GM10248 (cell line): ENCODE data around the gene MYO5B.
"Not testable (repeated sequence)": the region's sequence is repeated elsewhere in the genome, so short reads cannot be mapped to it uniquely, and the experiment has no call there.

ENCODE experiments used
- CTCF ChIA-PET: fragments of 300-600 bp; sonication (Branson Sonifier 250); formaldehyde crosslinking; extraction: SDS; loops from one replicate; lab custom pipeline; 2021; ENCODE audit warnings: antibody characterized with exemption; lab: Yijun Ruan, JAX
- POLR2A ChIA-PET: fragments of 350-650 bp; sonication (Branson Sonifier 250); formaldehyde crosslinking; extraction: SDS; loops from one replicate; lab custom pipeline; 2020; ENCODE audit warnings: antibody characterized with exemption; lab: Yijun Ruan, JAX
- DNase-seq: peaks from one replicate; pipeline ENCODE4 v3.0.0; 2012; ENCODE audit errors: extremely low spot score
- TF ChIP-seq, protein P1 (sequence below): IDR thresholded peaks from 2 replicates; pipeline ENCODE4 v1.5.1; 2012; ENCODE audit warnings: mild to moderate bottlenecking, low read depth; ENCODE audit errors: extremely low read depth, missing control alignments, control extremely low read depth

The MYO5B gene

DNA sequence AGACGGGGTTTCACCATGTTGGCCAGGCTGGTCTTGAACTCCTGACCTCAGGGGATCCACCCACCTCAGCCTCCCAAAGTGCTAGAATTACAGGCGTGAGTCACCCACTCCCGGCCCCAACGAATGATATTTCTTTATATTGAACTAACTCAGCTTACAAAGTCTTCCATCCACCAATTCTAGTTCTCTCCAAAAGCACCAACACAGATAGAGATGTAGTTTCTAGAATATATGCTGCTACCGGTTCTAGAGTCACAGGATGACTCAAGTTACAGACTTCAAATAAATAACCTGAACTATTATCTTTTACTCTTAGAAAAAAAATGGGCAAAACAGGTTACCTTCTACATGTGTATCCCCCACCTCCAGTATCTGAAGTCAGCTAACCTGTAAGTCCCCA, 390.9 kb downstream of the MYO5B start:
- POLR2A ChIA-PET = no interaction called here
- TF ChIP-seq, protein P1, sequence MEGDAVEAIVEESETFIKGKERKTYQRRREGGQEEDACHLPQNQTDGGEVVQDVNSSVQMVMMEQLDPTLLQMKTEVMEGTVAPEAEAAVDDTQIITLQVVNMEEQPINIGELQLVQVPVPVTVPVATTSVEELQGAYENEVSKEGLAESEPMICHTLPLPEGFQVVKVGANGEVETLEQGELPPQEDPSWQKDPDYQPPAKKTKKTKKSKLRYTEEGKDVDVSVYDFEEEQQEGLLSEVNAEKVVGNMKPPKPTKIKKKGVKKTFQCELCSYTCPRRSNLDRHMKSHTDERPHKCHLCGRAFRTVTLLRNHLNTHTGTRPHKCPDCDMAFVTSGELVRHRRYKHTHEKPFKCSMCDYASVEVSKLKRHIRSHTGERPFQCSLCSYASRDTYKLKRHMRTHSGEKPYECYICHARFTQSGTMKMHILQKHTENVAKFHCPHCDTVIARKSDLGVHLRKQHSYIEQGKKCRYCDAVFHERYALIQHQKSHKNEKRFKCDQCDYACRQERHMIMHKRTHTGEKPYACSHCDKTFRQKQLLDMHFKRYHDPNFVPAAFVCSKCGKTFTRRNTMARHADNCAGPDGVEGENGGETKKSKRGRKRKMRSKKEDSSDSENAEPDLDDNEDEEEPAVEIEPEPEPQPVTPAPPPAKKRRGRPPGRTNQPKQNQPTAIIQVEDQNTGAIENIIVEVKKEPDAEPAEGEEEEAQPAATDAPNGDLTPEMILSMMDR = no peak
- CTCF ChIA-PET = no interaction called here
- DNase-seq = no peak

DNA sequence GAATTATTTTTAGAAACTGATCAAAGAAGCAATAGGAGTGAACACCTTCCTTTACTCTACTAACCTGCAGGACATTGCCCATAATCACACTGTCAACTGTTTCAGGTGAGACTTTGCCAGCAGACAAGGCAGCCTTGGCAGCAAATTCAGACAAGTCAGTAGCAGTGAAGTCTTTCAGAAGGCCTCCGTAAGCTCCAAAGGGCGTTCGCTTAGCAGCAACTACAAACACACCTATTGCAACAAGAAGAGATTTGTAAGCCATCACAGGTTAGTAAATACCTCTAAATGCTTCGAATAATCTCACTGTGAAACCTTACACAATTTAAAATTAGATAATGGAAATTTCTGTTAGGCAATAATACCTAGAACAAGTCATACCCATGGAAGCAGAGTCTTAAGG, 392.3 kb downstream of the MYO5B start:
- TF ChIP-seq, protein P1 = no peak
- DNase-seq = no peak
- ChIA-PET POLR2A (no interaction called here), CTCF (no interaction called here)

DNA sequence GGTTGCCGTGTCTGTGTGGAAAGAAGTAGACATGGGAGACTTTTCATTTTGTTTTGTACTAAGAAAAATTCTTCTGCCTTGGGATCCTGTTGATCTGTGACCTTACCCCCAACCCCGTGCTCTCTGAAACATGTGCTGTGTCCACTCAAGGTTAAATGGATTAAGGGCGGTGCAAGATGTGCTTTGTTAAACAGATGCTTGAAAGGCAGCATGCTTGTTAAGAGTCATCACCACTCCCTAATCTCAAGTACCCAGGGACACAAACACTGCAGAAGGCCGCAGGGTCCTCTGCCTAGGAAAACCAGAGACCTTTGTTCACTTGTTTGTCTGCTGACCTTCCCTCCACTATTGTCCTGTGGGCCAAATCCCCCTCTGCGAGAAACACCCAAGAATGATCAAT, 394.5 kb downstream of the MYO5B start:
- POLR2A ChIA-PET, CTCF ChIA-PET: not testable (repeated sequence)

DNA sequence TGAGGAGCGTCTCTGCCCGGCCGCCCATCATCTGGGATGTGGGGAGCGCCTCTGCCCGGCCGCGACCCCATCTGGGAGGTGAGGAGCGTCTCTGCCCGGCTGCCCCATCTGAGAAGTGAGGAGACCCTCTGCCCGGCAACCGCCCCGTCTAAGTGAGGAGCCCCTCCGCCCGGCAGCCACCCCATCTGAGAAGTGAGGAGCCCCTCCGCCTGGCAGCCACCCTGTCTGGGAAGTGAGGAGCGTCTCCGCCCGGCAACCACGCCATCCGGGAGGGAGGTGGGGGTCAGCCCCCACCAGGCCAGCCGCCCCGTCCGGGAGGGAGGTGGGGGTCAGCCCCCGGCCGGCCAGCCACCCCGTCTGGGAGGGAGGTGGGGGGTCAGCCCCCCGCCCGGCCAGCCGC, 395.1 kb downstream of the MYO5B start:
- CTCF ChIA-PET, POLR2A ChIA-PET, DNase-seq: not testable (repeated sequence)

More for the DNA sequence above, 394.5 kb downstream of the MYO5B start:
- DNase-seq = not testable (repeated sequence)

DNA sequence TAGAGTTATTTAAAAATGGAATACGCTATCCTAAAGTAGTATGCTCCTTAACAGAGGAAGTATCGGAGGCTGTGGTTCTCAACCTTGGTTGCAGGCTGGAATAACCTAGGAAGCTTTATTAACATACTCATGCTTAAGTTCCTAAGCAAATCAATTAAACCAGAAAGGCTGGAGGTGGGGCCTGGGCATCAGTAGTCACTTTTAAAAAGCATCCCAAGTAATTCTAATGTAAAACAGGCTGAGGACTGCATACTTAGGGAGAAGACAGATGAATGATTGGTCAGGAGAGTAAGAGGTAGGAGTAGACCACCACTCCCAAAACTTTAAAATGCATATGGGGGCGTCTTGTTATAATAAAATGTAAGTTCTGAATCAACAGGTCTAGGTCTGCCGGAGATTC, 396.9 kb downstream of the MYO5B start:
- ChIA-PET POLR2A (no interaction called here), CTCF (interaction anchor here (1.4 kb wide), 1 partner anchor 43 kb away, joined by 4 read pairs; no protein-coding TSS in a partner anchor)
- no peak for DNase-seq
- TF ChIP-seq, protein P1 = no peak

DNA sequence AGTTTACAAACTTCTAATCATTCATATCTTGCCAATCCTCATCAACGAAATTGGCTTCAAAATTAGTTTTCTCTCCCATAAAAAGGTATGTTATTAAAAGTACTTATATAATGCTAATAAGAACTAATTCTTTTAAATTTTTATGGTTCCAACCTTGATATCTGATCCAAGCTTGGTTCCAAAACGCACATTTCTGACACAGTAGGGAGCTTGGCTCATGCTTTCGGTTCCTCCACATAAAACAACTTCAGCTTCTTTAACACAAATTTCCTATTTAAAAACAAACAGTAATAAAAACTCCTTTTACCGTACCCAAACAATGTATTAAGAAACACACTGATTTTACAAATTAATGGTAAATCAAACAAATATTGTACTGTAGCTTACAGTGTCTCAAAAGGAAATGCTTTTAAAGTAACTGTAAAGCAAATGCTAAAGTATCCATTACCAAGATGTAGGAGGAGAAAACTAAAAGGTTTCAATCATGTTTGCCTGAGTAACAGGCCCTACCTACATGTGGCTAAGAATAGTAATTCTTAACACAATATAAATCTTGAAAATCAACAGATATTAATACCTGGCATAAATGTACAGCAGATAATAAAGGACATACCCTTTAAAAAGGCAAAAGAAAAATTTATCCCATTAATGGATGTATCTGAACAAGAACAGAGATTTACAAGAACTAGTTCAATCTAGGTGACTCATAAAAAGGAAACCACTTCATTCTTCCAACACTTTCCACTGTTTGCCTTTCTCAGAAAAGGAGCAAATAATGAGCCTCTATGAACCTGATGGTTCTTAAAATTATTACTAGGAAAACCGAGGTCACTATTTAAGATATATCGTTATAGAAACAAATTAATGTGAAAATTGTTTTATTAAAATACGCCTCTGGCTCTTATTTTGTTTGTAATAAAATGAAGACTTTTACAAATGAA, 399.1 kb downstream of the MYO5B start:
- TF ChIP-seq, protein P1 = no peak
- ChIA-PET POLR2A (no interaction called here), CTCF (interaction anchor here (0.9 to 1.4 kb wide), 3 partner anchors 11 to 63 kb away, joined by 3 read pairs; no protein-coding TSS in a partner anchor)
- no peak for DNase-seq

DNA sequence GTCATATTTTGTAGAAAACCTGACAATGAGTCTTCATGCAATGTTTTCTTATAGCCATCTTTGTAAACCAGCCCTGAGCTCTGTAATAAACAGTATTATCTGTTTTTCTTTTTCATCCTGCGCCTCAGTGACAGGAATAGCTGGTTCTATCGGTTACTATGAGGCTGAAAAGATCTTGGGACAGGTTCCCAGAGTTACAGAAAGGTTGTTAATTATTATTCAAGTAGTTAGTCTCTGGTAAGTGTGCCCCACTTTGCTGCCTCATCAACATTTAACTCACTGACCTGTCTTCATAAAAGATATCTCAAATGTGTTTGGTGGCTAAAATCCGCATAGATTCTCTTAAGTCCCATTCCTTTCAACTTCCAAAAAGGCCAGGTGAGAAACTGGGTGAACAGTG, 400.2 kb downstream of the MYO5B start:
- CTCF ChIA-PET = interaction anchor here (1.4 kb wide), 1 partner anchor 64 kb away, joined by 3 read pairs; no protein-coding TSS in a partner anchor
- POLR2A ChIA-PET = no interaction called here
- DNase-seq = no peak
- TF ChIP-seq, protein P1 = no peak

DNA sequence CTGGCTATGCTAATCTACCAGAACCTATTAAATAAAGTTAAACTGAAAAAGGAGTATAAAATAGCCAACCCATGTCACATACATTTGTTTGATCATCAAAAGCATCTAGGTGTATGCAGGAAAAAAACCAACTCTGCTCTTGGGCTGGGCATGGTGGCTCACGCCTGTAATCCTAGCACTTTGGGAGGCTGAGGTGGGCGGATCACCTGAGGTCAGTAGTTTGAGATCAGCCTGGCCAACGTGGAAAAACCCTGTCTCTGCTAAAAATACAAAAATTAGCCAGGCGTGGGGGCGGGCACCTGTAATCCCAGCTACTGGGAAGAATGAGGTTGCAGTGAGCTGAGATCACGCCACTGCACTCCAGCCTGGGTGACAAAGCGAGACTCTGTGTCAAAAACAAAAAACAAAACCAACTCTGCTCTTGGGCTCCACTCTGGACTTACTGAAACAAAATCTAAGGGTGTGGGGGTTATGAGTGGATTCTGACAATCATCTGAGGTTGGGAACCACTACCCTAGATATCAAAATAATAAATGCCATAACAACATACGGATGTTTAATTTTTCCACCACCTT, 405.3 kb downstream of the MYO5B start:
- POLR2A ChIA-PET, DNase-seq: not testable (repeated sequence)
- CTCF ChIA-PET = interaction anchor here (1.1 to 1.5 kb wide), 3 partner anchors 10 to 69 kb away, joined by 3 to 4 read pairs (median 3); no protein-coding TSS in a partner anchor
